GM12891 (cell line): Measurements from ENCODE around the gene CAVIN1. TPM values are rescaled to one million over a fixed set of nuclear protein-coding genes. Genes with fewer than 3 reads are reported as not detected.
"Not testable (repeated sequence)": the region's sequence is repeated elsewhere in the genome, so short reads cannot be mapped to it uniquely, and the experiment has no call there.

Source experiments
- DNase-seq: peaks from one replicate; pipeline ENCODE4 v3.0.0; 2011; ENCODE audit warnings: low spot score; ENCODE audit not compliant: insufficient read length
- FAIRE-seq: peaks from 2 replicates; lab custom pipeline; 2011; peaks lifted over from hg19 to GRCh38; lab: Jason Lieb, UNC
- PAX5 ChIP-seq: IDR thresholded peaks from 2 replicates; pipeline ENCODE4 v1.6.1; 2011; ENCODE audit warnings: low read length, moderate library complexity, mild to moderate bottlenecking; ENCODE audit not compliant: insufficient read depth, severe bottlenecking
- POLR2A ChIP-seq: IDR thresholded peaks from 2 replicates; pipeline ENCODE4 v1.6.1; 2011; ENCODE audit warnings: low read depth, low read length, control low read depth
- POLR2AphosphoS5 ChIP-seq: IDR thresholded peaks from 2 replicates; pipeline ENCODE4 v1.6.1; 2011; ENCODE audit warnings: low read depth, low read length, control low read depth
- POU2F2 ChIP-seq: IDR thresholded peaks from 2 replicates; pipeline ENCODE4 v1.6.1; 2011; ENCODE audit warnings: low read depth, mild to moderate bottlenecking, control low read depth, low read length, moderate library complexity
- SPI1 ChIP-seq: IDR thresholded peaks from 2 replicates; pipeline ENCODE4 v1.6.1; 2011; ENCODE audit warnings: low read depth, low read length, control low read depth
- TAF1 ChIP-seq: IDR thresholded peaks from 2 replicates; pipeline ENCODE4 v1.6.1; 2011; ENCODE audit warnings: low read depth, low read length, control low read depth
- polyA plus RNA-seq: library from polyadenylated mRNA; unstranded; fragments of >200 nt; gene quantifications from one replicate; pipeline ENCODE4 v1.2.1, GENCODE V29; 2012; ENCODE audit warnings: low read depth, missing spikeins, inconsistent platforms; ENCODE audit not compliant: missing spikeins

Gene CAVIN1
- polyA plus RNA-seq, result 2.0 TPM

- FAIRE-seq (no peak), DNase-seq (peak; percentile 57)
- no peak for TF ChIP-seq POLR2AphosphoS5
- TF ChIP-seq PAX5, result no peak
- TF ChIP-seq POU2F2, result no peak
- no peak for TF ChIP-seq TAF1
- no peak for TF ChIP-seq SPI1
- no peak for TF ChIP-seq POLR2A
Measured at GRCh38 chr17:42422958-42423712, at the start of gene CAVIN1. Gene CAVIN1, minus strand, starts transcription at chr17:42423256. Its CDS starts 159 bp downstream, at chr17:42423097.

- DNase-seq (no peak), FAIRE-seq (no peak)
- TF ChIP-seq POLR2A, result no peak
- no peak for TF ChIP-seq SPI1
- no peak for TF ChIP-seq POLR2AphosphoS5
- no peak for TF ChIP-seq TAF1
- no peak for TF ChIP-seq PAX5
- TF ChIP-seq POU2F2, result no peak
Measured at GRCh38 chr17:42467889-42468288, 44.8 kb upstream of the CAVIN1 start.

- DNase-seq, result no peak
- no peak for FAIRE-seq
- no peak for TF ChIP-seq PAX5
- no peak for TF ChIP-seq POLR2AphosphoS5
- no peak for TF ChIP-seq SPI1
- no peak for TF ChIP-seq POLR2A
- TF ChIP-seq POU2F2, result no peak
- TF ChIP-seq TAF1, result no peak
Measured at GRCh38 chr17:42463976-42464400, 40.9 kb upstream of the CAVIN1 start.

GRCh38 chr17:42460371-42460770, 37.3 kb upstream of the CAVIN1 start:
- FAIRE-seq, result no peak
- TF ChIP-seq PAX5, result no peak
- no peak for TF ChIP-seq TAF1
- TF ChIP-seq POLR2A, result no peak
- TF ChIP-seq POU2F2, result no peak
- TF ChIP-seq POLR2AphosphoS5, result no peak
- no peak for TF ChIP-seq SPI1
- no peak for DNase-seq

- no peak for TF ChIP-seq SPI1
- TF ChIP-seq TAF1, result no peak
- no peak for TF ChIP-seq PAX5
- no peak for TF ChIP-seq POLR2A
- no peak for TF ChIP-seq POLR2AphosphoS5
- no peak for TF ChIP-seq POU2F2
- FAIRE-seq, result peak; percentile 35
- peak; percentile 38 for DNase-seq
Measured at GRCh38 chr17:42459801-42460281, 36.8 kb upstream of the CAVIN1 start.

GRCh38 chr17:42459256-42459800, 36.3 kb upstream of the CAVIN1 start:
- DNase-seq, result no peak
- FAIRE-seq, result peak; percentile 5
- TF ChIP-seq POU2F2 (no peak), PAX5 (no peak), POLR2A (no peak), TAF1 (no peak), POLR2AphosphoS5 (no peak), SPI1 (no peak)

- DNase-seq (peak; percentile 77), FAIRE-seq (peak; percentile 98)
- TF ChIP-seq SPI1 (no peak), TAF1 (0 out of 2 replicates have a peak, but pooled peaks have one; percentile 30), PAX5 (no peak), POLR2AphosphoS5 (peak; percentile 71), POLR2A (peak; percentile 70), POU2F2 (0 out of 2 replicates have a peak, but pooled peaks have one; percentile 28)
Measured at GRCh38 chr17:42458497-42459255, 35.6 kb upstream of the CAVIN1 start, which contains the start of gene ATP6V0A1. Gene ATP6V0A1, plus strand, starts transcription at chr17:42458878. Its CDS starts 2,017 bp downstream, at chr17:42460895.

- DNase-seq, result no peak
- TF ChIP-seq POLR2AphosphoS5 (no peak), SPI1 (peak; percentile 90)
- peak; percentile 28 for FAIRE-seq
Measured at GRCh38 chr17:42457107-42457792, 34.2 kb upstream of the CAVIN1 start.

- FAIRE-seq (no peak), DNase-seq (no peak)
- TF ChIP-seq POU2F2 (no peak), POLR2A (0 out of 2 replicates have a peak, but pooled peaks have one; percentile 29), POLR2AphosphoS5 (no peak)
Measured at GRCh38 chr17:42456223-42457106, 33.4 kb upstream of the CAVIN1 start.

- FAIRE-seq, DNase-seq: not testable (repeated sequence)
Measured at GRCh38 chr17:42454987-42455386, 31.9 kb upstream of the CAVIN1 start.
